ENCODE results near the gene LYRM1.

DNA sequence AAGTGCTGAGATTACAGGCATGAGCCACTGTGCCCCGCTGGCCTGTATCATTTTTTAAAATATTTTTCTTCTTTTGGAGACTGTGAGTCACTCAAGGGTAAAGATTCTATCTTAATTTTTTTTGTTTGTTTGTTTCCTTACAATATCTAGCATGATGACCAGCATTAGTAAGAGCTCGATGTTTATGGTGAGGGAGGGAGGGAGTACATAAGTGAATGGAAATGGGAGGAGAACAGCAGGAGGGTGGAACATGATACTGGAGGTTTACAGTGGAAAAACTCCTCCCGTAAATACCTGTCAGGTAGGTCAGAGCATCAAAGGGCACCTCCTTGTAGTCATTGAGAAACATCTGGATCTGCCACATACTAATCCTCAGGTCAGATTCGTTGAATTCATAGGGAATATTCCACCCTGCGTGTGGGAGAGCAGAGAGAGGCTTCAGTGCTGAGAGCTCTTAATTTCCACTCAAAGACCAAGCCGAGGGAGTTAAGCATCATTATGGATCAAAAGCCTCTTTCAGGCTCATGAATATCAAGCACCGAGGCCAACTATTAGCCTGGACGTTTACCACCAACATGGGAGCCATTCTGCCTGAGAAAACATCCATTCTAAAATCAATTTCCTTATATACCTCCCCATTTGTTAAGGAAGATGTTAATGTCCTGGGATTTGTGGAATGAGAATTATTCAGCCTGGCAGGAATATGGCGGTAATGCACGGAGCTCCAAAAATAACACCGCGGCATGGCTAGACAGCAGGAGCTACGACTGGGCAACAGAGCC lies 51.8 kb downstream of the LYRM1 start:
- TF ChIP-seq CTCF (IDR thresholded peaks at IDR 0.05; ENCODE audit: insufficient read depth, low read depth, low read length) = no peak
- TF ChIP-seq EZH2 (IDR thresholded peaks at IDR 0.05; ENCODE audit: insufficient read depth, low read length) = no peak
